HepG2 (cell line): ENCODE data around the gene RYK. TPM values are rescaled to one million over a fixed set of nuclear protein-coding genes. Genes with fewer than 3 reads are reported as not detected.

Experiments
- ATAC-seq: fragments of 200-7000 bp; cut with Tn5 transposase; 3 replicates; pipeline ENCODE4 v1.9.1; 2020; ENCODE audit warnings: mild to moderate bottlenecking, moderate library complexity
- BruUV-seq: library from RNA; stranded (reverse); fragments of 400-500 nt; replicated peaks from 2 replicates; lab custom pipeline; 2021; lab: Mats Ljungman, UMichigan
- CTCF ChIA-PET: fragments of 300-600 bp; formaldehyde crosslinking; extraction: SDS; loops from one replicate; lab custom pipeline; 2021; ENCODE audit warnings: low total read pairs, inconsistent platforms, low intra/inter-chr PET ratio; lab: Yijun Ruan, JAX
- POLR2A ChIA-PET: fragments of 350-600 bp; sonication (Branson Sonifier 250); formaldehyde crosslinking; loops from one replicate; lab custom pipeline; 2020; ENCODE audit warnings: antibody characterized with exemption, inconsistent platforms; lab: Yijun Ruan, JAX
- DNase-seq: peaks from one replicate; pipeline ENCODE4 v3.0.0-alpha.2; 2015; ENCODE audit warnings: low spot score
- FAIRE-seq: peaks from 3 replicates; lab custom pipeline; 2011; peaks lifted over from hg19 to GRCh38; lab: Jason Lieb, UNC
- H2AFZ ChIP-seq: one replicate; pipeline ENCODE4 v1.6.1; 2011; ENCODE audit warnings: low read length, inconsistent platforms
- H3K27ac ChIP-seq: fragments of 300-600 bp; 3 replicates; pipeline ENCODE4 v1.8.0; 2011; ENCODE audit warnings: mixed run types, mild to moderate bottlenecking, mixed read lengths, low read length, inconsistent platforms; ENCODE audit not compliant: insufficient read depth; ENCODE audit errors: extremely low read length
- H3K27me3 ChIP-seq, 2 experiments: fragments of 200-600 bp in 1 of 2; 2 replicates in 1 of 2; 3 replicates in 1 of 2; pipeline versions ENCODE4 v1.6.0 to v1.8.0; 2011; ENCODE audit warnings: low read length in 2 of 2, mild to moderate bottlenecking in 2 of 2, moderate library complexity in 2 of 2, inconsistent platforms in 1 of 2; ENCODE audit not compliant: insufficient read depth in 2 of 2, control insufficient read depth in 1 of 2
- H3K36me3 ChIP-seq, 2 experiments: fragments of 200-600 bp in 1 of 2; replicated peaks in 1 of 2; 2 replicates in 1 of 2; 3 replicates in 1 of 2; pipeline versions ENCODE4 v1.5.1 to v1.8.0; 2011; ENCODE audit warnings: low read length in 2 of 2, inconsistent platforms in 1 of 2; ENCODE audit not compliant: insufficient read depth in 2 of 2, control insufficient read depth in 1 of 2
- H3K4me1 ChIP-seq: 2 replicates; pipeline ENCODE4 v1.5.1; 2012; ENCODE audit warnings: low read length, inconsistent platforms; ENCODE audit not compliant: insufficient read depth
- H3K4me2 ChIP-seq: 2 replicates; pipeline ENCODE4 v1.6.0; 2011; ENCODE audit warnings: low read depth, low read length, inconsistent platforms
- H3K4me3 ChIP-seq, 3 experiments: fragments of 200-600 bp in 1 of 3; sonication (generic), shearing (Covaris generic) in 1 of 3; replicated peaks in 1 of 3; 2 replicates each; pipeline ENCODE4 v1.5.1; 2011 to 2016; ENCODE audit warnings: low read length in 3 of 3, inconsistent platforms in 2 of 3, low read depth in 2 of 3, mild to moderate bottlenecking in 2 of 3, control low read depth in 1 of 3, mixed read lengths in 1 of 3; ENCODE audit not compliant: insufficient read depth in 1 of 3
- H3K79me2 ChIP-seq: one replicate; pipeline ENCODE4 v1.6.1; 2011; ENCODE audit warnings: low read length, inconsistent platforms; ENCODE audit not compliant: insufficient read depth
- H3K9ac ChIP-seq: 2 replicates; pipeline ENCODE4 v1.6.0; 2011; ENCODE audit warnings: mild to moderate bottlenecking, low read depth, low read length, inconsistent platforms; ENCODE audit not compliant: insufficient read depth
- H3K9me3 ChIP-seq: 2 replicates; pipeline ENCODE4 v1.5.1; 2012; ENCODE audit warnings: mild to moderate bottlenecking, low read length
- H4K20me1 ChIP-seq: 2 replicates; pipeline ENCODE4 v1.6.0; 2011; ENCODE audit warnings: inconsistent platforms, mild to moderate bottlenecking, low read length, moderate library complexity; ENCODE audit not compliant: insufficient read depth
- HNRNPK ChIP-seq: fragments of 200-400 bp; formaldehyde crosslinking; IDR thresholded peaks from 2 replicates; pipeline ENCODE4 v1.6.1; 2018; ENCODE audit warnings: low read length, low read depth, moderate library complexity, mild to moderate bottlenecking; ENCODE audit not compliant: poor library complexity, severe bottlenecking
- NCOR1 ChIP-seq: fragments of 200-600 bp; sonication (generic); IDR thresholded peaks from 2 replicates; pipeline ENCODE4 v1.7.0; 2017; ENCODE audit warnings: antibody characterized with exemption, low read length, borderline replicate concordance
- SALL1 ChIP-seq: sonication (generic); formaldehyde crosslinking; IDR thresholded peaks from 2 replicates; pipeline ENCODE4 v1.8.0; 2022; ENCODE audit warnings: mild to moderate bottlenecking, missing genetic modification reagents
- SALL2 ChIP-seq: sonication (generic); formaldehyde crosslinking; IDR thresholded peaks from 2 replicates; pipeline ENCODE4 v1.8.1; 2023; ENCODE audit warnings: mild to moderate bottlenecking, missing genetic modification reagents, inconsistent platforms
- ZNF234 ChIP-seq: sonication (generic); formaldehyde crosslinking; conservative IDR thresholded peaks from 2 replicates; pipeline ENCODE4 v1.5.1; 2020; ENCODE audit warnings: mild to moderate bottlenecking, missing genetic modification reagents
- ZNF3 ChIP-seq: IDR thresholded peaks from 2 replicates; pipeline ENCODE4 v1.7.0; 2017; ENCODE audit warnings: inconsistent platforms
- ZNF362 ChIP-seq: sonication (generic); formaldehyde crosslinking; IDR thresholded peaks from 2 replicates; pipeline ENCODE4 v1.4.0; 2020; ENCODE audit warnings: missing genetic modification reagents, mild to moderate bottlenecking, borderline replicate concordance
- ZNF513 ChIP-seq: sonication (generic); formaldehyde crosslinking; conservative IDR thresholded peaks from 2 replicates; pipeline ENCODE4 v1.5.0; 2020; ENCODE audit warnings: missing genetic modification reagents
- ZNF547 ChIP-seq: sonication (generic); formaldehyde crosslinking; IDR thresholded peaks from 2 replicates; pipeline ENCODE4 v1.5.1; 2020; ENCODE audit warnings: mild to moderate bottlenecking, missing genetic modification reagents
- ZNF670 ChIP-seq: sonication (generic); formaldehyde crosslinking; IDR thresholded peaks from 2 replicates; pipeline ENCODE4 v1.8.0; 2022; ENCODE audit warnings: mild to moderate bottlenecking, missing genetic modification reagents, borderline replicate concordance
- ZNF749 ChIP-seq: sonication (generic); formaldehyde crosslinking; IDR thresholded peaks from 2 replicates; pipeline ENCODE4 v1.8.0; 2022; ENCODE audit warnings: mild to moderate bottlenecking, missing genetic modification reagents, moderate library complexity, borderline replicate concordance
- WGBS: methylation state at CpG from one replicate; pipeline ENCODE4 v1.1.6; 2017; ENCODE audit warnings: low lambda C conversion rate; 5-methylcytosine and 5-hydroxymethylcytosine counted together
- in situ Hi-C: cut with HindIII; loops from 2 replicates; pipeline ENCODE4 v1.10.0; 2017; ENCODE audit warnings: low pct_unique_long_range_greater_than_20kb; ENCODE audit not compliant: extremely low pct_ligation_motif_present
- intact Hi-C: fragments of 100-400 bp; cut with micrococcal nuclease; formaldehyde crosslinking; loops from one replicate; pipeline ENCODE4 v1.10.0; 2022; ENCODE audit not compliant: unreplicated experiment
- polyA plus RNA-seq, 8 experiments: library from polyadenylated mRNA; depleted of rRNA in 3 of 8; stranded (reverse) in 7 of 8; unstranded in 1 of 8; fragments of >200 nt; fragmentation: Illumina TruSeq in 4 of 8; extraction: Trizol in 4 of 8; gene quantifications; 2 replicates each; pipeline versions ENCODE4 v1.2.1 to v1.2.3, GENCODE V29; 2011 to 2016; ENCODE audit warnings: low read depth in 4 of 8, missing spikeins in 1 of 8, mixed read lengths in 1 of 8; ENCODE audit not compliant: insufficient read depth in 1 of 8
- total RNA-seq, 5 experiments: library from RNA; depleted of rRNA; stranded (reverse); fragments of >200 nt; fragmentation: Illumina TruSeq; extraction: Trizol; gene quantifications; 2 replicates each; pipeline ENCODE4 v1.2.3, GENCODE V29; 2016; ENCODE audit warnings: low read depth in 1 of 5

The RYK gene
- total and polyA plus RNA-seq, 2 of the 13 experiments (the other 11 are each of a cell fraction or from before 2014, with no cell fraction given) = 35.0 to 66.2 TPM

- Histone ChIP-seq H3K4me2 (no peak overlapping the region), H3K36me3 (no peaks in the 10 kb centered on the region), H3K27ac (no peak overlapping the region), H2AFZ (no peak overlapping the region), H3K4me3 (no peak overlapping the region), H3K4me1 (peaks cover 14% of the 10 kb centered on the region), H3K9ac (no peak overlapping the region), H4K20me1 (no peaks in the 10 kb centered on the region), H3K9me3 (no peaks in the 10 kb centered on the region), H3K79me2 (no peaks in the 10 kb centered on the region), H3K27me3 (no peaks in the 10 kb centered on the region; a peak in 1 of 5 replicates)
- no peak for FAIRE-seq
- BruUV-seq = no TSS peak
- ChIA-PET CTCF (no interaction called here), POLR2A (no interaction called here)
- intact Hi-C loops (no loop called here), in situ Hi-C loops (no loop called here)
- peak; percentile 47 for DNase-seq
- WGBS = 2% methylated on average over 2 of the region's 2 CpGs
- ATAC-seq = no peak
- TF ChIP-seq ZNF362 = no peak
- TF ChIP-seq NCOR1 = no peak
- TF ChIP-seq ZNF547 (CRISPR knock-in tag) = no peak
These were observed 28.8 kb upstream of the RYK start for GRCh38 chr3:134279466-134279865.

GRCh38 chr3:134277066-134277660 is 26.5 kb upstream of the RYK start:
- POLR2A ChIA-PET = no interaction called here
- H3K36me3 ChIP-seq = no peaks in the 10 kb centered on the region
- intact Hi-C loops = no loop called here
- no peak for ATAC-seq
- FAIRE-seq = no peak
- H3K4me2 ChIP-seq = no peak overlapping the region
- CTCF ChIA-PET = no interaction called here
- TF ChIP-seq SALL1 (no peak), HNRNPK (no peak), ZNF513 (CRISPR knock-in tag) (no peak), ZNF3 (CRISPR knock-in tag) (no peak), ZNF670 (CRISPR knock-in tag) (no peak), SALL2 (CRISPR knock-in tag) (no peak), ZNF234 (CRISPR knock-in tag) (no peak), ZNF749 (no peak)
- H3K4me1 ChIP-seq = peaks cover 9% of the 10 kb centered on the region
- no TSS peak for BruUV-seq
- no peaks in the 10 kb centered on the region for H3K9me3 ChIP-seq
- in situ Hi-C loops = no loop called here
- no peak overlapping the region for H2AFZ ChIP-seq
- no peaks in the 10 kb centered on the region for H3K79me2 ChIP-seq
- WGBS = 16% methylated on average over 3 of the region's 3 CpGs
- no peak for DNase-seq
- no peaks in the 10 kb centered on the region for H3K27me3 ChIP-seq
- H3K4me3 ChIP-seq = no peak overlapping the region
- H3K9ac ChIP-seq = no peak overlapping the region
- H4K20me1 ChIP-seq = no peaks in the 10 kb centered on the region
- H3K27ac ChIP-seq = no peak overlapping the region
